Suprapubic skin (tissue), 4 donors: ENCODE measurements around the gene B3GALT4. TPM values are rescaled to one million over a fixed set of nuclear protein-coding genes. Genes with fewer than 3 reads are reported as not detected.
A peak's percentile ranks its signal among the peaks of the same experiment; 100 is the strongest.

Source experiments
- DNase-seq, 2 donors: peaks; one replicate each; pipeline ENCODE4 v3.0.0-alpha.2; 2019; ENCODE audit warnings: low spot score in 2 of 2
- H3K27ac ChIP-seq: fragments of 200-600 bp; sonication (generic); one replicate; pipeline ENCODE4 v1.5.1; 2019
- H3K27me3 ChIP-seq: fragments of 200-600 bp; sonication (generic); one replicate; pipeline ENCODE4 v1.5.1; 2019
- H3K36me3 ChIP-seq: fragments of 200-600 bp; sonication (generic); one replicate; pipeline ENCODE4 v1.5.1; 2019
- H3K4me1 ChIP-seq: fragments of 200-600 bp; sonication (generic); one replicate; pipeline ENCODE4 v1.5.1; 2019
- H3K4me3 ChIP-seq: fragments of 200-600 bp; sonication (generic); one replicate; pipeline ENCODE4 v1.5.1; 2019; ENCODE audit warnings: mild to moderate bottlenecking
- H3K9me3 ChIP-seq: fragments of 200-600 bp; sonication (generic); one replicate; pipeline ENCODE4 v1.5.1; 2019
- EP300 ChIP-seq: sonication (generic); formaldehyde crosslinking; IDR thresholded peaks from one replicate; pipeline ENCODE4 v1.6.1; 2017; ENCODE audit warnings: antibody characterized with exemption
- POLR2A ChIP-seq, 2 donors: fragments of 450-650 bp; IDR thresholded peaks; one replicate each; pipeline ENCODE4 v1.6.1; 2017; ENCODE audit warnings: antibody characterized with exemption in 2 of 2, mild to moderate bottlenecking in 2 of 2, moderate library complexity in 2 of 2
- POLR2AphosphoS5 ChIP-seq, 3 donors: sonication (generic); formaldehyde crosslinking; IDR thresholded peaks; one replicate each; pipeline ENCODE4 v1.6.1; 2017; ENCODE audit warnings: antibody characterized with exemption in 3 of 3
- WGBS: methylation state at CpG from one replicate; pipeline ENCODE4 v1.1.5; 2018; 5-methylcytosine and 5-hydroxymethylcytosine counted together
- total RNA-seq, 4 donors: library from RNA; depleted of rRNA; stranded (reverse); fragments of >200 nt; gene quantifications; one replicate each; pipeline ENCODE4 v1.1.0, GENCODE V29; 2016
- TF ChIP-seq, protein P1 (sequence below), 2 donors: fragments of 200-600 bp in 1 of 2; fragments of 450-650 bp in 1 of 2; sonication (generic) in 1 of 2; IDR thresholded peaks; one replicate each; pipeline ENCODE4 v1.5.1; 2016 to 2019; ENCODE audit warnings: antibody characterized with exemption in 2 of 2, mild to moderate bottlenecking in 1 of 2, moderate library complexity in 1 of 2

B3GALT4 gene
- total RNA-seq, 4 donors from 2014 or later: 16.6 to 26.2 (median 18.2) TPM

DNA sequence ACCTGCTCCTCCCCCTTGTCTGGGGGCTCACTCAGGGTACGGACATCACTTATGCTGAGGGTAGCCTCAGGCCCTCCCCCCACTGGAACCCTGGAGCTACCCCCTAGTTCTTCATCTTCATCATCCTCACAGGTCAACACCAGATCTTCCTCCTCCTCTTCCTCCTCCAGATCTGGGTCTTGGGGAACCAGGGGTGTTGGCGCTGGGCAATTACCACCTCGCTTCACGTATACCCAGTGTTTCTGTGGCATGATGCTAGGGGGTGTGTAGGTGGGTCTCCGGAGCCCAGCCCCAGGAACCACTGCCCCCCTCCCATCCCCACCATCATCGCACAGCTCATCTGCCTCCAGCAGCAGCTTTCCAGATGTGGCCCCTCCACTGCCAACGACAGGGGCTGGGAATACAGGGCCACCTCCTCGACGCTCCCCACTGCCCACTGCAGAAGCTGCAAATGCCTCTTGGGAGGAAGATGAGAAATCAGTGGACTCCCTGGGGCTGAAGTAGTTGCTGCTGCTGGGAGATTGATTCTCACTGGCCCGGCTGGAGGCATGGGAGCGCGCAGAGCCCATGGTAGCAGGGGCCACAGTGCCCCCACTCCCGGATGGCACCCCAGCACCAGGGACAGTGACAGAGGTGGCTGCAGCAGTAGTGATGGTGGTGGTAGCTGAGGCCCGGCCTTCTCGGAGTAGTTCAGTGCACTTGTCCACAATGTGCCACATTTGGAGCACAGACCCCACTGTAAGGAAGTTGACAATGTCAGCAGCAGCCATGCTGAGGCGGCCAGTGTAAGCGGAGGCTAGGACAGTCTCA lies 39.1 kb downstream of the B3GALT4 start:
- Histone ChIP-seq H3K9me3 (no peaks in the 10 kb centered on the region), H3K36me3 (peaks cover 22% of the 10 kb centered on the region), H3K4me3 (no peak overlapping the region), H3K27ac (no peak overlapping the region), H3K27me3 (no peaks in the 10 kb centered on the region), H3K4me1 (peaks cover 72% of the 10 kb centered on the region)
- 91% methylated on average over 10 of the region's 17 CpGs for WGBS
- TF ChIP-seq EP300 (no peak), POLR2A (IDR thresholded peaks at IDR 0.05) (no peak), POLR2AphosphoS5 (IDR thresholded peaks at IDR 0.05) (no peak)
- TF ChIP-seq, protein P1, sequence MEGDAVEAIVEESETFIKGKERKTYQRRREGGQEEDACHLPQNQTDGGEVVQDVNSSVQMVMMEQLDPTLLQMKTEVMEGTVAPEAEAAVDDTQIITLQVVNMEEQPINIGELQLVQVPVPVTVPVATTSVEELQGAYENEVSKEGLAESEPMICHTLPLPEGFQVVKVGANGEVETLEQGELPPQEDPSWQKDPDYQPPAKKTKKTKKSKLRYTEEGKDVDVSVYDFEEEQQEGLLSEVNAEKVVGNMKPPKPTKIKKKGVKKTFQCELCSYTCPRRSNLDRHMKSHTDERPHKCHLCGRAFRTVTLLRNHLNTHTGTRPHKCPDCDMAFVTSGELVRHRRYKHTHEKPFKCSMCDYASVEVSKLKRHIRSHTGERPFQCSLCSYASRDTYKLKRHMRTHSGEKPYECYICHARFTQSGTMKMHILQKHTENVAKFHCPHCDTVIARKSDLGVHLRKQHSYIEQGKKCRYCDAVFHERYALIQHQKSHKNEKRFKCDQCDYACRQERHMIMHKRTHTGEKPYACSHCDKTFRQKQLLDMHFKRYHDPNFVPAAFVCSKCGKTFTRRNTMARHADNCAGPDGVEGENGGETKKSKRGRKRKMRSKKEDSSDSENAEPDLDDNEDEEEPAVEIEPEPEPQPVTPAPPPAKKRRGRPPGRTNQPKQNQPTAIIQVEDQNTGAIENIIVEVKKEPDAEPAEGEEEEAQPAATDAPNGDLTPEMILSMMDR (IDR thresholded peaks at IDR 0.05): no peak
- DNase-seq: peak in 1 of 2 donors; percentile 65

DNA sequence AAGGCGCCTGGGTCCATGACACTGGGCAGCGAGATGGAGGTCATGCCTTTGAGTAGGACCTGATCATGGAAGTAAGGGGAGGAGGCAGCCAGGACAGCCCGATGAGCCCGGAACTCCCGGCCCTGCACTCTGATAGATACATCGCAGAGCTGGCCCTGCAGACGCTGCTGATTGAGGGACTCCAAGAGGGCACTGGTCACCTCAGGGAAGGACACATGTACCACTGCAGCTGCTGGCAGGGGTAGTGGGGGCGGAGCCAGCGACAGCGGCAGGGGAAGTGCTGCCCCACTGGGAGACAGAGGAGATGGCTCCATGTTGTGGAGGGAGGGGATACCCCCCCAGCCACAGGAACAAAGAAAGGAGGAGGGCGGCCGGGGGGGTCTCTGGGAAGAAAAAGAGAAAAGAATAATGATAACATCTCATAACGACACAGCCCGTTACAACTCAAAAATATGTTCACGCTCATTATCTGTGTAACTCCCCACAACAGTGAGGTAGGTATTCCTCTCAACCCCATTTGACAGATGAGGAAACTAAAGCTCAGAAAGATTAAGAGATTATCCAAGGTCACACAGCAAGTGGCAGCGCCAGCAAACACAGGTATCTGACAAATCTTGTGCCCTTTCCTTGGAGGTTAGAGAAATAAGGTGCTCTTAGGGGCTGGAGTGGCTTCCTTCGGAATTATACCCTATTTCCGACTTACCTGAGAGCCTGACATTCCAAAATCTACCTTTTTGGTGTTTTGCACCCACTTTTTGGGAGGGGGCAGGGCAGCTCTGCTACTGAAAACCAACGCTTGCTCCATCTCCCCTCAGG lies 39.9 kb downstream of the B3GALT4 start:
- H3K27ac ChIP-seq: peak overlapping the region; percentile 74
- H3K9me3 ChIP-seq: no peaks in the 10 kb centered on the region
- peak overlapping the region; percentile 50 for H3K4me3 ChIP-seq
- 76% methylated on average over 19 of the region's 19 CpGs for WGBS
- DNase-seq: peak in 1 of 2 donors; percentile 76
- peaks cover 22% of the 10 kb centered on the region for H3K36me3 ChIP-seq
- no peaks in the 10 kb centered on the region for H3K27me3 ChIP-seq
- peaks cover 72% of the 10 kb centered on the region for H3K4me1 ChIP-seq
- TF ChIP-seq, protein P1 (IDR thresholded peaks at IDR 0.05): no peak
- no peak for TF ChIP-seq POLR2A (IDR thresholded peaks at IDR 0.05)
- no peak for TF ChIP-seq POLR2AphosphoS5 (IDR thresholded peaks at IDR 0.05)
- no peak for TF ChIP-seq EP300

GRCh38 chr6:33317419-33317668 lies 40.4 kb downstream of the B3GALT4 start:
- Histone ChIP-seq H3K4me1 (peaks cover 72% of the 10 kb centered on the region), H3K27ac (peak overlapping the region; percentile 74), H3K27me3 (no peaks in the 10 kb centered on the region), H3K36me3 (peaks cover 22% of the 10 kb centered on the region), H3K4me3 (peak overlapping the region; percentile 50), H3K9me3 (no peaks in the 10 kb centered on the region)
- DNase-seq: peak in 1 of 2 donors; percentile 87
- TF ChIP-seq POLR2AphosphoS5 (IDR thresholded peaks at IDR 0.05) (no peak), EP300 (no peak), POLR2A (IDR thresholded peaks at IDR 0.05) (no peak)
- TF ChIP-seq, protein P1 (IDR thresholded peaks at IDR 0.05): no peak
- WGBS: 7% methylated on average over 14 of the region's 27 CpGs

DNA sequence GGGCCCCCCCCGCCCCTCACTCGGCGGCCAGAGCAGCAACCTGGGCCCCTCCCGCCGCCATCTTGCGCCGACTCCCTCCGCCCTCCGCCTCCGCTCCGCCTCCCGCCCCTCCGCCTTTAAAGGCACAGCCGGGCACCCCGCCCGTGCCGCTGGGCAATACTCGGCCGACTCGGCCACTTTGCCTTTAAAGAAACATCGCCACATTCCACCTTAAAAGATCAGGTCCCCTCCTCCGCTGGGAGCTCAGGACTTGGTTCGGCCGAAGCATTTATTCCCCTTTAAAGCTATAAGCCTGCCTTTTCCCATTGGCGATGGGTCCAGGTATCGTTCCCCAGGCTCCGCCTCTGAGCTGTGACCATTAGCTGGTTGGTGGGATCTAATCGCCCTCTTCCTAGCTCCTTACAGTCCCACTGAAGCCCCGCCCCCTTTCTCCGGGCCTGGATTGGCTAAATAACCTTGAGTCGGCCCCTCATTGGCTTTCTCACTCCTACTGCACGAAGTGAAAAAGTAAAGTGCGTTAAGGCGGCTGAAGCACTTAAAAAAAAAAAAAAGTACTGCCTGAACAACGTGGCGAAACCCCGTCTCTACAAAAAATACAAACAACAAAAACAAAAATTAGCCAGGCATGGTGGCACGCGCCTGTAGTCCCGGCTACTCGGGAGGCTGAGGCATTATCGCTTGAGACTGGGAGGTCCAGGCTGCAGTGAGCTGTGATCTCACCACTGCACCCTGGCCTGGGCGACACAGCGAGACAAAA lies 40.9 kb downstream of the B3GALT4 start, which contains the start of gene ZBTB22:
Gene ZBTB22, minus strand, starts transcription at position 76 of the 757 bp plus-strand sequence. CDS start 828 bp downstream, outside the sequence.
- Histone ChIP-seq H3K27me3 (no peaks in the 10 kb centered on the region), H3K36me3 (peaks cover 22% of the 10 kb centered on the region), H3K27ac (peak within 1 kb of the TSS; percentile 74), H3K4me1 (peaks cover 70% of the 10 kb centered on the region), H3K9me3 (no peaks in the 10 kb centered on the region), H3K4me3 (peak within 1 kb of the TSS; percentile 50)
- DNase-seq: peak; percentile 100
- WGBS: 1% methylated on average over 30 of the region's 44 CpGs
- TF ChIP-seq POLR2A (IDR thresholded peaks at IDR 0.05) (peak in 1 of 2 donors; percentile 16), POLR2AphosphoS5 (IDR thresholded peaks at IDR 0.05) (peak in 1 of 3 donors; percentile 91), EP300 (no peak)
- TF ChIP-seq, protein P1 (IDR thresholded peaks at IDR 0.05): no peak
